Placental pericyte (primary cell): ENCODE measurements around the gene FBXO28. TPM values are rescaled to one million over a fixed set of nuclear protein-coding genes. Genes with fewer than 3 reads are reported as not detected.

ENCODE experiments used
- small RNA-seq: library from RNA; depleted of rRNA; stranded (forward); fragments of <200 nt; gene quantifications from one replicate; pipeline ENCODE3, GENCODE V24; 2012; ENCODE audit warnings: low replicate concordance
- total RNA-seq: library from RNA; depleted of rRNA; stranded (reverse); fragments of >200 nt; gene quantifications from 2 replicates; pipeline ENCODE4 v1.2.3, GENCODE V29; 2012

The FBXO28 gene, protein sequence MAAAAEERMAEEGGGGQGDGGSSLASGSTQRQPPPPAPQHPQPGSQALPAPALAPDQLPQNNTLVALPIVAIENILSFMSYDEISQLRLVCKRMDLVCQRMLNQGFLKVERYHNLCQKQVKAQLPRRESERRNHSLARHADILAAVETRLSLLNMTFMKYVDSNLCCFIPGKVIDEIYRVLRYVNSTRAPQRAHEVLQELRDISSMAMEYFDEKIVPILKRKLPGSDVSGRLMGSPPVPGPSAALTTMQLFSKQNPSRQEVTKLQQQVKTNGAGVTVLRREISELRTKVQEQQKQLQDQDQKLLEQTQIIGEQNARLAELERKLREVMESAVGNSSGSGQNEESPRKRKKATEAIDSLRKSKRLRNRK
- total RNA-seq: 16.9 and 34.8 TPM in 2 replicates

GRCh38 chr1:224113918-224114786 is at the start of gene FBXO28:
FBXO28 (plus strand) TSS chr1:224114111; CDS start chr1:224114130, 19 bp downstream.

DNA sequence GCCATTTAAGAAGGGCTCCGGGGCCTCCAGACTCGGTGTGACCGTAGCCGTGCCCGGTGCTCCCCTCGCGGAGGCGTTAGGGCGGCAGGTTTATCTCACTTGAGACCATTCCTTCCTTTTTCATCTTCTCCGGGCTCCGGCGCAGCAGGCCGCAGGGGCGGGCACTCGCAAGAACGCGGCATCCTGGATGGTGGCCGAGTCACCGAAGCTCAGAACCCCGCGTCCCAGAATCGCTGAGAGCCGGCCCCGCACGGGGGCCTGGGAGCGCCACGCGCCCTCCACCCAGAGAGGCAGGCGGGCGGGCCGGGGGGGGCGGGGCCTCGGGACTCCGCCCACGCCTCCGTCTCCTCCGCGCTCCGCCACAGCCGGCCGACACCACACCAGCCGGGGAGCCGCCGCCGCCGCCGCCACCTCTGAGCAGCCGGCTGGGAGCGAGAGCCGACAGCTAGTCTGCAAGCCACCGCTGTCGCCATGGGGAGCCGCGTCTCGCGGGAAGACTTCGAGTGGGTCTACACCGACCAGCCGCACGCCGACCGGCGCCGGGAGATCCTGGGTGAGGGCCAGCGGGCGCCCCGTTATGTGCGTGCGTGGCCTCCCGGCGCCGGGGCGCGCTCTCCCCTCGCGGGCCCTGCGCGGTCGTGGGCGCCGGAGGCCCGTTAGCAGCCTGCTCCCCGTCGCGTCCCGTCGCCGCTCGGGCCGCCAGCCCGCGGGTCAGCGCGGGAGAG is 69.1 kb downstream of the FBXO28 start, which contains the start of gene DEGS1:
Gene DEGS1, plus strand, starts transcription at position 375 of the 725 bp plus-strand sequence. Its CDS starts 97 bp downstream, at position 472.

Small RNA genes within 50 kb of the gene (small RNA-seq; reads per million reads assigned to genes)
- gene AC092809.3 (not detected), gene RF00139 (not detected), gene RN7SKP49 (not detected)

Other genes starting within 250 kb of the FBXO28 start
- 93.9 and 152 TPM in 2 replicates for gene DEGS1, start 69.1 kb downstream of the FBXO28 start, total RNA-seq
- gene NVL, start 216.1 kb downstream of the FBXO28 start, total RNA-seq: 21.7 and 26.3 TPM in 2 replicates
- gene CNIH4, start 242.8 kb downstream of the FBXO28 start, total RNA-seq: 57.0 and 62.8 TPM in 2 replicates